Bone marrow (tissue), 2 donors: ENCODE data around the gene ABCA5.
A peak's percentile ranks its signal among the peaks of the same experiment; 100 is the strongest.

Experiments used
- DNase-seq, 2 donors: peaks; one replicate each; lab custom pipeline; 2025; lab: John Stamatoyannopoulos, UW

The ABCA5 gene

GRCh38 chr17:69267219-69267618, 59.7 kb downstream of the ABCA5 start:
- no peak for DNase-seq

GRCh38 chr17:69265873-69266272, 61.1 kb downstream of the ABCA5 start:
- DNase-seq: no peak

- no peak for DNase-seq
Observed at GRCh38 chr17:69254187-69254586, 72.7 kb downstream of the ABCA5 start.

GRCh38 chr17:69250641-69251040, 76.3 kb downstream of the ABCA5 start:
- DNase-seq: no peak

DNA sequence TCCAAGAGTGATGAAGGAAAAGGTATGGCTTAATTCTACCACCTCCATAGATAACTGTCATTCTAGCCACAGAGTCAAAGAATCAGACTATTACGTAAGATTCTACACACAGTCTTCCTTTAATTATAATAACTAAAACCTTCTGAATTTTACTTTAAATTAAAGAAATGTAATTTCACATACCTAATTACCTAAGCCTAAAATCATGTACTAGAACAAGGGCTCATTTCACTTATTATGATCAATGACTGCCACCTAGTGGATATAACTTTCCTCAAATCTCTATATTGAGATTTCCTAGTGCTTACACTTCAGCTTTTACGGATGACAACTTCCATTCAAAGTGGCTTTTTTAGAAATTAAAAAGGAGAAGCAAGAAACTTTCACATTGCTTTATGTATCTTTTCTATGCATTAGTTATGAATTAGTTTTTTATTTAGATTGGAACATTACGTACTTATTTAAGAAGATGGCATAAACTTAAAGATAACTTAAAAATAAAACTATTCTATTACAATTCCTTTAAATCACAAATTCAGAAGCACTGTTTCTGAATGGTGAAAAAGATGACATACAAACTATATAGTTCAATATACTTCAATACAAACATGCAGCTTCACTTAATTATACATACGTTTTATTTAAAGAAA, 80.1 kb downstream of the ABCA5 start:
- peak in 1 of 2 donors; percentile 69 for DNase-seq

DNA sequence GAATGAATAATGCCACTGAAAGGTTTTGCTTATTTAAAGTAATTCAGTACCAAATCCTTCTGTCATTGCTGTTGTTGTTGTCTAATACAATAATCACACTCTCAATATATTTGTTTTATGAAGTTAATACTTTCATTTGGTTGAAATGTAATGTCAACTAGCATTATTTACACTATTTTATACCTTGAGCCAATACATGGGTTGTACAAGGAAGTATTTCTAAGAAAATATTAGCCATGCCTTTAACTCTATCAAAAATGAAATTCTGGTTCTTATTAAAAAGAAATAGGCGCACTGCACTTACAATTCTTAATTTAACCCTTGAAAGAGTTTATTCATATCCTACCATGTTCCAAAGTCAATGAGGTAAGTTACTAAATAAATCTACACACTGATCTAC, 80.7 kb downstream of the ABCA5 start:
- DNase-seq: no peak

DNA sequence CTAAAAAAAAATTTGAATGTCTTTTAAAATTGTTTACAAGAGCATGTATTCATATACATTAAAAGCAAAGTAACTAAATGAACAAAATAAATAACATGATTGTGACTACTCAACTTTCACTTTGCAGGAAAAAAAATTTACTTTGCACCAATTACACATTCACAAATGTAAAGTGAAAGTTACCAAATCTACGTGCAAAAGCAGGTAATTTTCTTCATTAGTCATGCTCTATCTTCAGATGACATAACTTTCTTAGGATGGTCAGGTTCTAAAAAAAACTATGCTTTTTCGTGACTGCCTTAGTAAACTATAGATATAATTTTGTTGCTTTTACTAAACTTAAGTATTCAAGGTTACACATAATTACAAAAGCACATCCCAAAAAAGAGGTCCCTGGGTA, 81.3 kb downstream of the ABCA5 start:
- DNase-seq: no peak

DNA sequence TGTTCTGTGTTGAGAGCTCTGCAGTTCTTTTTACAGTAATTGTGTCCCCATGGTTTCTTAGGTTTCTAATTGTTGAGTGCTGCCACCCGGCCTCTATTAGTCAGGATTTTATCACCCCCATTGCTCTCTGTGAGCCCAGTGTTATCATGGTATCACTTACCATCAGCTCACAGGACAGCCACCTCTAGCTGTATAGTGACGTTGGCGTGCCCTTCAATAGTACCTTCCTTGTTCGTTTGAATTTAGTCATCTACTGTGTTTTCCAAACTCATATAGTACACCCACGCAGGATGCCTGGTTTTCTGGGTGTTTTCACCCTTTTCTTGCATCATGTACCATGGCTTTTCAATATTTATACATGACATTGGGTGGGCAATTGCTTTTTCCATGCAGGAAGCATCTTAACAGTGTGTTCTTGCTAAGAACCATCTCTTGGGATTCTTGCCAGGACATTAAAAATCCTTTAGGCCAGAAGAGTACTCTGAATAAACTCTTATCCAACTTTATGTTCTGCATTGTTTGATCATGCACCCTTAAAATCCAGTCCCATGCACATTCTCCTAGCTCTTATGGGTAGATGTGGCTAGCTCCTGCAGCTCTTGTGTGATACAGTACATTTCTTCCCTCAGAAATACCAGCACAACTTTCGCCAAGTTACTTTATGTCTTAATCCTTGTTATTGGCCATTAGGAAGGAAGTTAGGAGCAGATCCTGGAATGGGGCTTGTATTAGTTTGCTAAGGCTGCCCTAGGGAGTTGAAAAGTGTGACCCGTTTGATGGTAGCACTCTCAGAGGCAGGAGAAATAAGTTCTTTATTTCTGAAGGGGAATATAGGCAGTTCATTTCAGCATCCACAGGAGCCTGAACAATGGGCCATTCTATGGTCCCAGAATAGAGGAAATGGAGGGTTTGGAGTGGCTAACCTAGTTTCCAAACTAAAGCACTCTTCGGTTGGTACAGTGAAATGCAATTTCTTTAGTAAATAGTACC, 87.0 kb downstream of the ABCA5 start:
- DNase-seq: no peak

- no peak for DNase-seq
Observed at GRCh38 chr17:69236946-69237345, 90.0 kb downstream of the ABCA5 start.

- no peak for DNase-seq
Observed at GRCh38 chr17:69236464-69236863, 90.5 kb downstream of the ABCA5 start.

DNA sequence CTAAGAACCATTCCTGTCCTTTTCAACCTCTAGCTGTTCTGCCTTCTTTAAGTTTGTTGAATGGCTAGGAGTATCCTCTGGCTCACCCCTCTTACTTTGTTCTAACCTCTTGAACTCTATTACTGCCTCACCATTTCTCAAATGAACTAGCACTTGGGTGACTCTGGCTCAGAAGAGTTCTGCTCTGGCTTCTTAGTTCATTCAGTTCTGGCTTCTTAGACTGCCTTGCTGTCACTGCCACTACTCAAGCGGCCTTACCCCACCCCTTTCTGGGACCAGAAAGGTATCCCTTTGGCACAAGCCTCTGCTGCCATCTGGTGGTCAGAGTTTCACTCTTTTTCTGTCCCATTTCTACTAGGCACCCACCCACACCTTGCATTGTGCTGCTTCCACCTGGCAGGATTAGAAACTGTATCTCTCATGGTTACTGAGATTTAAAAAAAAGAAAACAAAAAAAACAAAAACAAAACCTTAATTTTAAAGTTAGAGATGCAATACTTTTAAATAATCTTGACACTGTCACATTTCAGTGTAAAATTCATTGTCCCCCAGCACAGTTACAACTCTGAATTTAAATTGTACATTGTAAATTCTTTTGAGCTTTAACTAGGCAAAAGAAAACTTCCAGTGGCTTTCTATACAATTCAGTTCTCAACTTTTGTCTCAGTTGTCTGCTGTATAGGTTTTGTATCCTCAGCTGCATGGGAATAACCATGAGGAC, 91.4 kb downstream of the ABCA5 start:
- peak; percentile 52 to 91 for DNase-seq

DNA sequence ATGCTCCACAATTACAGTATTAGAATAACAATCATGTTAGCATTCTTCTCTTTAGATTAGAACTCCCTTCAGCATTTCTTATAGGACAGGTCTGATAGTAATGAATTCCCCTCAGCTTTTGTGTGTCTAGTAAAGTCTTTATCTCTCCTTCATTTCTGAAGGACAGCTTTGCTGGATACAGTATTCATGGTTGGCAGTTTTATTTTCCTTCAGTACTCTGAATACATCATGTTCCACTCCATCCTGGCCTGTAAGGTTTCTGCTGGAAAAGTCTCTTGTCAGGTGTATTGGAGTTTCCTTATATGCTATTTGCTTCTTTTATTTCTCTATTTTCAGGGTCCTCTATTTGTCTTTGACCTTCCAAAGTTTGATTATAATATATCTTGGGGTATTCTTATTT, 94.3 kb downstream of the ABCA5 start:
- no peak for DNase-seq

DNA sequence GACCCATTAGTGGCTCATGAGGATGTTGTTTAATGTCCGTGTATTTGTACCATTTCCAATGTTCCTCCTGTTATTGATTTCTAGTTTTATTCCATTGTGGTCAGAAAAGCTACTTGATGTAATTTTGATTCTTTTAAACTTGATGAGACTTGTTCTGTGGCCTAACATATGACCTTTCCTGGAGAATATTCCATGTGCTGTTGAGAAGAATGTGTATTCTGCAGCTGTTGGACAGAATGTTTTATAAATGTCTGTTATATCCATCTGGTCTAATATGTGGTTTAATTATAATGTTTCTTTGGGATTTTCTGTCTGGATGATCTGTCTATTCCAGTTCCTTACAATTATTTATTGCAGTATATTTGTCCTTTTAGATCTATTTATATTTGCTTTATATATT, 95.4 kb downstream of the ABCA5 start:
- no peak for DNase-seq

GRCh38 chr17:69230939-69231338, 96.0 kb downstream of the ABCA5 start:
- DNase-seq: no peak

DNA sequence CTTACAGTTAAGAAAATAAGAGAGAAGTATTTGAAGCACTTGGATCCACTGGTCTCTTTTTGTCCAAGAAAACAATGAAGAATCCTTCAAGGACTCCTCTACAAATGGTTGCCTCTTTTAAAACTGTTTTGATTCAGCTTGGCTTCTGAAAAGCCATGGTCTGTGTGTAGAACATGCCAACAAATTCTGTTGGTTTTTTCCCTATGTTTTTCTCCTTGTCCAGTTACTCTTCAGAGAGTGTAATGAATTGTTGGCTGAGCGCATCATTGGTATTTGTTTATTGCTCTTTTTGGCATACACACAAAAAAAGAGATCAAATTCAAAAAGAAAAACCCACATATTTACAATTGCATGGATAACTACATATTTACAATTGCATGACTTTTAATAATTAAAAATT, 98.4 kb downstream of the ABCA5 start, which contains the start of gene ABCA10:
Gene ABCA10 (minus strand): TSS at position 249 of the 400 bp plus-strand sequence. CDS start 3,466 bp downstream, outside the sequence.
- no peak for DNase-seq

DNA sequence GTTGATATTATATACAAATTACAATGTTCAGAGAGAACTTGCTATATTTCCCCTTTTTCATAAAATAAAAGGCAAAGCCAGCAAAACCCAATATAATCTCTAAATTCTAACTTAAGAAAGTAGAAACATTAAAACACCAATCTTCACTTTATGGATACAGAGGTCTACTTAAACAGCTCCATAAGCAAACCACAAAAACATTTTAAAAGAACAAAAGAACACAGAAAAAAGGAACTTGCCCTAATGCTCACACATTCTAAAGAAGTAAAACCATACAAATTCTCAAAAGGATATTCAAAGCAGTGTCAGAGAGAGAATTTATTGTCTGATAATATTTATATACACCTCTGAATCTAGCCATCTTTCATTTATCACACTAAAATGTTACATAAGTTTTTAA, 98.9 kb downstream of the ABCA5 start:
- DNase-seq: peak in 1 of 2 donors; percentile 41

GRCh38 chr17:69227541-69227940, 99.4 kb downstream of the ABCA5 start:
- DNase-seq: peak in 1 of 2 donors; percentile 74

GRCh38 chr17:69223809-69224208, 103.1 kb downstream of the ABCA5 start:
- DNase-seq: no peak

DNA sequence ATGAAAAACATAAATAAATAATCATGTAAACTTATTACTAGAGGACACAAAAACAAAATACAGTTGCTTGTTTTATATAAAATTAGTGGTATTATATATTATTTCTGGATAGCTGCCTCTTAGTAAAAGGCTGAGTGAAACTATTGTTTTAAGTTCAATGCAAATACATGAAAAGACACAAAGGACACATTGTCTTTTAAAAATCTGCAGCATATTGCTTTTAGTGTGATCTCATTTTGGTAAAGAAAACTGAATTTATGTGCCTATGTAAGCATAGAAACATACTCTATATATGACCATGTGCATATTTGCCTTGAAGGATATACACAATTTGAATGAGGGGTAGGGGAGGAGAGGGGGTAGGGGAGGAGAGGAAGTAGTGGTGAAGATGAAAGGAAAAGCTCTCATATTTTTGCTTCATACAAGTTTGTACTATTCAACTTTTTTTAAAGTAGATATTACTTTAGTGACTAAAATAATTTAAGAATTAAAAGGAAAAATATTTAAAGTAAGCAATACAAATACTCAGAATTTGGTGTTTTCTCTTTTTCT, 104.2 kb downstream of the ABCA5 start:
- no peak for DNase-seq

GRCh38 chr17:69220098-69220497, 106.8 kb downstream of the ABCA5 start:
- DNase-seq: no peak

DNA sequence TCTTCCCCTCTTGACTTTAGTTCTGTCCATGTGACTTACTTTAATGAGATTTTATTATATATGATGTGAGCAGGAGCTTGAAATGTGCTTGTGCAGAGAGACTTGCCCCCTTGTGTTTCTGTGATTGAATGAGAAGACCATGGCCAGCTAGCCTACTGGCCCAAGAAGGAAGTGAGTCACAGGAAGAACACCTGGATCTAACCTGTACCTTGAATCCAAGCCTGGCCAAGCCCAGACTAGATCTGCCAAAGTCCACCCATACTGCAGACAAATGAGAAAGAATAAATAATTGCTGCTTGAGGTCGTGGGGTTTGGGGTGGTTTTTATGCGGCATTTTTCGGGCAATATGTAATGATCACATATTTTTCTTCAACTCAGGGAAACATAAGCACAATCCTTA, 107.9 kb downstream of the ABCA5 start:
- no peak for DNase-seq
